ENCODE measurements around the gene CEBPE. TPM values are rescaled to one million over a fixed set of nuclear protein-coding genes. Genes with fewer than 3 reads are reported as not detected.

Gene CEBPE
- total RNA-seq, 1 donor from 2014 or later: 0.09 TPM

DNA sequence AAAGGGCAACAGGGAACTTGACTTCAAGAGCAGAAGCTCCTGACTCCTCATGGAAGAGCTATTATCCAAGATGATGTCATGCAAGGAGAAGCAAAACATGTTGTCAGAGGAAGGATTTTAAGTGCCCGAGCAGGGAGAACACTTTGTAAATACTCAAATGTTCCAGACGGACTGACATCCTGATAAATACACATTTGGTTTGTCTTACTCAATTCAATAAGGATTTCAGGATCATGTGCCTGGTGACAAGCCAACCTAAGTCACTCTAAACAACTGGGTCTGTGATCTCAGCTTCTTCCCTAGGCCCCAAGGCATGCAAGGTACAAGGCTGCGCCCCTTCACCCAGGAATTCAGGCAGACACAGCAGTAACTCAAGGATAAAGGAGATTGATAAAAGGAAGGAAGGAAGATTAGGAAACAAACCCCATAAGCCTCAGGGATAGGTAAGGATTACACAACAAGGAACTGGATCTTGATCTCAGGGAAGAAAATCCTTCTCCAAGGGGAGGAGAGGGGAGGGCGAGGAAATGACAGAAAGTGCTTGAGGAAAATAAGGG lies 26.8 kb upstream of the CEBPE start:
- intact Hi-C loops (cut with micrococcal nuclease): no loop called here

DNA sequence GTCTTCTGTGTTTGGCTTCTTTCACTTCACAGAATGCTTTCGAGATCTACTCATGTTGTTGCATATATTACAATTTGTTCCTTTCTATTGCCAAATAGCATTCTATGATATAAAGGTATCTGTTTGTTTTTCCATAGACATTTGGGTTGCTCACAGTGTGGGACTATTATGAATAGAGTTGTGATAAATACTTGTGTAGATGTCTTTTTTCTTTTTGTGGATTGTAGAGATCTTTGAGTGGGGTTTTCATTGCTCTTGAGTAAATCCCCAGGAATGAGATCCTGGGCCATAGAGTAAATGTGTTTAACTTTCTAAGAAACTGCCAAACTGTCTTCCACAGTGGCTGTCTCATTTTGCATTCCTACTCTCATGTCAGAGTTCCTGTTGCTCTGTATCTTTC lies 24.9 kb upstream of the CEBPE start:
- intact Hi-C loops (cut with micrococcal nuclease): no loop called here

DNA sequence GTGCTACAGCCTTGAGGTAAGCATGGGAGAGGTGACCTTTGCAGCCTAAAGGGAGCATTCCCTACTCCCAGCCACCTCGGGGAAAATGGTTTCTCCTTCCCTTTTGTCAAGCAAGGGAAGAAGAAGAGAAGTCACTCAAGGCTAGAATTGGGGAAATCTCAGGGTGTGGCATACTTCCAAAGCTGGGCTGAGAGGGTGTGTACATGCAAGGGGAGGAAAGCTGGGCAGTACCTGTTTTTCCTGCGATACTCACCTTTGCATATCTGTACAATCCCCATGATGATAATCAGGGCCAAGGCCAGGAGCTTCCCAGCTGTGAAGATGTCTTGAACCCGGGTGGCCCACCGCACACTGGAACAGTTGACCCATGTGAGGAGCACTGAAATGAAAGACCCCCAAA lies 23.8 kb upstream of the CEBPE start:
- intact Hi-C loops (cut with micrococcal nuclease): no loop called here

DNA sequence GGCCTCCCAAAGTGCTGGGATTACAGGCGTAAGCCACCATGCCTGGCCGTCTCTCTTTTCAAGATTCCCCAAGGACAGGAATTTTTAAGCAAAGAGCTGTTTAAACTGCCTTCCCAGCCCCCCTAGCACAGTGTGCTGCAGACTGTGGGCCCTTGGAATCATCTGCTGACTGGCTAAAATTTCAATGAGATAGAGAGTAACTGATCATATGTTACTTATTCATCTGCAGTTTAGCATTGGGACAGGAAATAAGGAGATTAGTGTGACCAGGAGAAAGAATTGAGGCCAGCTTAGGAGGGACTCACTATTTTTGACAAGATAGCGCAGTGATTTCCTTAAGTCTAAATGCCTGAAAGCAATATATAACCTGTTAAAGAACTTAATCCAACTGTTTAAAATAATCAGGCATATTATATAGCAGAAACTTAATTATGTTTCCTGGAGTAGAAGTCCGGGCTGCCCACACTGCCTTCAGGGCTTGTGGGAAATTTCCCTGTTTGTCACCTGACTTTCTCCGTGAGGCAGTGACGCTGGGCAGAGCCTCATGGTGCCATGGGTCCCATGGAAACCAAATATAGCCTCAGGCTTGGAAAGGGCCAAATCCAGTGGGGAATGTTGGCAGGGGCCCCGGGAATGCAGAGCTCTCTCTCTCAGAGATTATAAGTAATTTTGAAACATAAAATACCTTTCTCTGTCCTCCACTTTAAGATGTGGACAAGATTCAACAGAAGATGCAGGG lies 22.8 kb upstream of the CEBPE start:
- intact Hi-C loops (cut with micrococcal nuclease): no loop called here

DNA sequence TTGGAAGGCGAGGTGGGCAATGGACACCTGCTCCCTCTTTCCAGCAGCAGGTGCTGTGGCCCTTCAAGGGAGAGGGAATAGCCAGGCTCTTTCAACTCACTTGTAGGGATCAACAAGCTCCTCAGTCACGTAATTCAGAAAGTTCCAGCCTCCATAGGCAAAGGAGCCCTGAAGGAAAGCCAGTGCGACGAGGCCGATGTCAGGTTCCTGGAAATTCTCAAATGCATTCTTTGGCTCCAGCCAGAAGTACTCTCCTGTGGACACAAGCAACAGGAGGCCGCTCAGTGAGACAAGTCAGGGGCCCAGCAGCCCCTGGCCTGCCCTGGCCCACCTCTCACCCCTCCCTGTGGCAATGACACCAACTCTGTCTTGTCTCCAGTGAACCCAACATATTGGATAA lies 21.3 kb upstream of the CEBPE start:
- intact Hi-C loops (cut with micrococcal nuclease): no loop called here

DNA sequence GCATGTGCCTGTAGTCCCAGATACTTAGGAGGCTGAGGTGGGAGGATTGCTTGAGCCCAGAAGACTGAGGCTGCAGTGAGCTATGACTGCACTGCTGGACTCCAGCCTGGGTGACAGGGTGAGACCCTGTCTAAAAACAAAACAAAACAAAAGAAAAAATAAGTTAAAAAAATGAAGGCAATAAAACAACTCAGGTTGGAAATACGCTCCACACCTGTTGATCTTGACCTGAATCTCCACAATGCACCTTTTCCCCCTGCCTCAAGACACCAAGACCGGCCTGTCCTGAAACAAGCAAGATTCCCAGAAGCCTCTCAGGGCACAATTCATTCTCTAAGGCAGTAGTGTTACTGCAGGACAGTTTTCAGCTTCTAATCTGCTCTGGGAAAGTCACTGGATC lies 20.8 kb upstream of the CEBPE start:
- intact Hi-C loops (cut with micrococcal nuclease): no loop called here

DNA sequence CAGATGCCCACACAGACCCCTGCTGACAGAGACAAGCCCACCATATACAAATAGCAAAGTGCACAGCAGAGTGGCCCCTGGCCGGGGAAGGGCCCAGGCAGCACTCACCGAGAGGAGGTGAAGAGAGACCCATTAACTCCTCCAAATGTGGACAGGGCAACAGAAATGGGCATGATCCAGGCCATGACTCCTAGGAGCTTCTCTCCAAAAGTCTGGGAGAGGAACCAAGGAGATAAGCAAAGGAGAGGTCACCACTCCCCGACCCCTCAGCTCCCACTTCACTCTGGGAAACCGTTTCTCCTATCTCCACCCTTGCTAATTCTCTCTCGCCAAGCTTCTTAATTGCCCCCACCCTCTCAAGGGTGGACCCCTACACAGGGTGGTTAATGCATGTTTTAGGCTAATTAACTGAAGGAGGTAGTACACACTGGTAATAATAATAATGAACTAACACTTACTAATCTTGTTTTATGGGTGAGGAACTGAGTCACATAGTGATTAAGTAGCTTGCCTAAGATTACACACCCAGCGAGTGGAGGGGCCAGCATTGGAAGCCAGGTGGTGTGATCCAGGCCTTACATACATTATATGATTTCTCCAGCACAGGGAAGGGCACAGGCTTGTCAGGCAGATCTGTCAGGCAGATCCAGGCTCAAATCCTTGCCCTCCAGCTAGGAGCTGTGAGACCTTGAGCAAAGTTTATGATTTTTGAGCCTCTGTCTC lies 18.9 kb upstream of the CEBPE start:
- intact Hi-C loops (cut with micrococcal nuclease): no loop called here

DNA sequence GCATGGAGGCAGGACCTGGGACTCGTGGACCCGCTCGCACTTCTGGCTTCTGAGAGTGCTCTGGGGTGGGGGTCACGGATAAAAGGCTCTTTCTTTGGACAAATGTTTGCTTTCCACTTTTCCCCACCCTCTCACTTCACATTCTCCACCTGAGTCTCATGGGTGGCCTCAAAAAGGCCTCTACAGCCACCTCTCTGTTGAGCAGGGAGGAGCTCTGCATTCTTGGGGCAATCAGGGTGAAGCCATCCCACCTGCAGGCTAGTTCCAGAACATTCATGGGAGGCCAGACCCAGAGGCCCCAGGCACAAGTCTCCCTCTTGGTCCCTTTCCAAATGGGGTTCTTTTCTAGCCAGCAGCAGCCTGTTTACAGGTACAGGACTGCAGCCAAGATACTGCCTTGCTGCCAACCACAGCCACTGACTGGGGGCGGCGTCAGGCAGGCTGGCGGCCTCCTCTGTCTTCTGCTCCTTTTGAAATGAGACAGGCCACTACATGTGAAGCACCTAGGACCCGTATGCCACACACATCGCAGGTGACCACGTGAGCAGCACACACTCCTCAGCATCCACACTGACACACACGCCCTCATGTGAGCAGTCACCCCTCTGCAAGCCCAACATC lies 18.2 kb upstream of the CEBPE start:
- intact Hi-C loops (cut with micrococcal nuclease): no loop called here

DNA sequence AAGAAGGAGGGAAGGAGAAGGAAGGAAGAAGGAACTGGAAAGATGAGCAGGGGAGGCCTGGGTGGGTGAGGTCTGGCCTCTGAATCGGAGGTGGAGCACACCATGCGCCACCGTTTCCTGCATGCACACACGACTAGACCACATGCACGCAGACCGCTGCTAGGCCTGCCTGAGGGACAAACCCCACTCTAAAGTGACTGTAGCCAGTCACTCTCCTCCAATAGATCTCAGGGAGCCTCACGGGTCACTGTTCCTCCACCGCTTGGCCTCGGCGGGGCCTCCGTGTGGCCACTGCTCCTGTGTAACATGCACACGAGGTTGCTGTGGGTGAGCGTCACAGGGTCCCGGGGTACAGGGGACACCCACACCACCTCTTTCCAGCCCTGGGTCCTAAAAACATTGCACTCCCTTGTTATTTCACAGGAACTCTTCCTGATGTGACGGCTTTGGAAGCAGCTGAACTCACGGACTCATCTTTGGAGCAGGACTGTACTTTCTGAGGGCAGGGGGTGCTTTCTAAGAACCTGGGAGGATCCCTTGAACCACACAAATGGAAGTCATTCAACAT lies 17.6 kb upstream of the CEBPE start:
- intact Hi-C loops (cut with micrococcal nuclease): no loop called here

DNA sequence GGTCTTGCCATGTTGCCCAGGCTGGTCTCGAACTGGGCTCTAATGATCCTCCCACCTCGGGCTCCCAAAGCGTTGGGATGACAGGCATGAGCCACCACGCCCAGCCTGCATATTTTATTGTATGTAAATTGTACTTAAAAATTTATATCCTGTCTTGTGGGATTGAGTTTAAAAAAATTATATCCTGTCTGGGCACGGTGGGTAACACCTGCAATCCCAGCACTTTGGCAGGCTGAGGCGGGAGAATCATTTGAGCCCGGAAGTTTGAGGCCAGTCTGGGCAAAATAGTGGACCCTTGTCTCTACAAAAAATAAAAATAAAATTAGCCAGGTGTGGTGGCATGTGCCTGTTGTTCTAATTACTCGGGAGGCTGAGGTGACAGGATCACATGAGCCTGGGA lies 13.9 kb upstream of the CEBPE start:
- intact Hi-C loops (cut with micrococcal nuclease): no loop called here

DNA sequence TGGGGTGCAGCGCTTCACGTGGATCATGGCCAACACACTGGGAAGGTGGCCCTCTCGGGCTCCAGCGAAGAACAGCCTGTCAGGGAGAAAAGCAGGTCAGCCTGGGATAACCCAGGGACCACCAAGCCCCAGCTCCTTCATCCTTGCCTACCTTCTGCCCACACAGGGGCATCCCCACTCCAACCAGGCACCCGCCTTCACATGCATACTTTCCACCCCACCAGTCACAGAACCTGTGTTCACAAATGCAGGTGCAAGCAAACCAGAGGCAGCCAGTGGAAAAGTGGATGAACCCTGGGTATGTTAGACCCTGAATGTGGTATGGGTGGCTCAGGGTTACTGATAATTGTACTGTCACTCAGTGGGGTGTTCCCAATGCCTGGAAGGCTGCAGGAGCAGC lies 12.4 kb upstream of the CEBPE start:
- intact Hi-C loops (cut with micrococcal nuclease): no loop called here

DNA sequence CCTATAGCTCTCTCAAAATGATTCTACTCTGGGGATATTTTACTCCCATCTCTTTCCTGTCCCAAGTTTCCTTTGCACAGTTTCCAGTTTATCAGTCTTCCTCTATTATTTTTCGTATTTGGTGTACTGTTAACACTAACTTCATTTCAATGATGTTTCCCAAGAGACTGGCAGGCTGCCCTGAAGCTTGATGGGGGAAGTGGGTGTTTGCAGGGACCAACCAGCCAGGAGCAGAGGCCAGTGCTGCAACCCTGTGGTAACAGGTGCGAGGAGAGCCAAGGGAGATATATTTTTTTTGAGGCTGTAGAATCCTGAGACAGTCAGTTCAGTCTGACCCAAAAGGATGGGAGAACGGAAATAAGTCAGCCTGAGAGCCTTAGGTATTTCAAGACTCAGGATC lies 11.8 kb upstream of the CEBPE start:
- intact Hi-C loops (cut with micrococcal nuclease): no loop called here

DNA sequence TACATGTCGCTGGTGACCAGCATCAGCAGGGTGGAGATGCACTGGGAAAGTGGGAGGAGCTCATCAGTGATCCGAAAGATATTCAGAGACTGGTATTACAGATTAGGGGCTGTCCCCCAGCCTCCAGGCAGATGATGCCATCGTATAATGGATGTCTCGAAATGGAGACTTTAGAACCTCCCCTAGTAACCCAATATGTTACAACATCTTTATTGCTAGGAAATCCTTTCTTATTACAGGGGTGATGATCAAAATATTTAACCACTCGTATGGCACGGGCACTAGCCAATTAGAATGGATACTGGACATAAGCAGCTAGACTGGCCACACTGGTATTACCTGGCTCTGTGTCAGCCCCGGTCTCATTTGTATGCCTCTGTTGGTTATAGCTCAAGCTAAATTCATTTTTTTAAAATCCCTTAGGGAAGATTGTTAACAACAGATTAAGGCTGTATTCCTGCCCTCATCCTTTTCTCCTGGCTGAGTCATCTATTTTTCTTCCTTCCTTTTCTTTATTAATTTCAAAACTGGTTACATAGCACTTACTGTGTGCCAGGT lies 10.8 kb upstream of the CEBPE start:
- intact Hi-C loops (cut with micrococcal nuclease): no loop called here

DNA sequence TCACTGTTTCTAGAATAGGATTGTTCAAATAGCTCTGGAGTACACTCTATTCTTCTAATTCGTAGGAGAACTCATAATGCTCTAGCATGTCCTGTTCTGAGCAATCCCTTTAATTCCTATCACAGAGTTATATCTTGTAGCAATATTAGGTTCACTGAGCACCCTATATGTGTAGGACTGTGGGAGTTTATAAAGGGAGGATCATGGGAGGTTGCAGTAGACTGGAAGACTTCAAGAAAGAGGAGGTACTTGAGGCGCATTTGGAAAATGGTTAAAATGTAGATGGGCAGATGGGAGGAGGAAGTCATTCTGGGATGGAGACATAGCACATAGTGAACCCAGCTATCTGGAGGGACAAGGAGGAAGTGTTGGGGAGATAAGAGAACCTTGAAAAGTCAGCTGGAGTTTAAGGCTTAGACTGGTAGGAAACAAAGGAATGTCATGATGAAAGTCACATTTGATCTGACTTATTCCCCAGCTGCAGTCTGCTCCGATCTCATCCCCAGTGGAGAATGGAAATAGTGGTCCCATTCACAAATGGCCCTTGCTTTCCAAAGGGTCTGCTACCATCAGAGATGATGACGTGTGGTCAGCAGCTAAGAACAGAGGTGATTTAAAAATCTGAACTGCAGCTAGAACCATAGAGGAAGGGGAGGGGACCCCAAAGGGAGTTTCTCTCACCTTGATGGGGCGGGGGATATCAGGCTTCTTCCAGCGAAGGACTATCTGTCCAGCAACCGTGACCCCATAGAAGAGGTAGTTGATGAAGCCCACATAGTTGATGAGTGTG lies 10.1 kb upstream of the CEBPE start:
- intact Hi-C loops (cut with micrococcal nuclease): no loop called here

DNA sequence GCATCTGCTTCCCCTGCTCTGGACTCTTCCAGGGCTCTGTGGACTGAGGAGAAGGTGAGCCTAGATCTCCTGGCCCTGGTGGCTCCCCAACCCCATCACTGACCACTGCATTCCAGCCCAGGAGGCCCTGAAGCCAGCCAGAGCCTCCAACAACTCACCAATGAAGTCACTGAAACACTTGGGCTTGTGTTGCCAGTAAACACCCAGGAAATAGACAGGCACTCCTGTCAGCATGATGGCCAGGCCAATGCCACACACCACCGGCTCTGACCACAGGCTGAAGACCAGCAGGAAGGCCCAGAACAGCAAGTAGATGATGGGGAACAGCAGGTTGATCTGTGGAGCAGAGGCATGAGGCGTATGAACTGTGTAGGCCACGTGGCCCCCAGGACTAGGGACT lies 8.8 kb upstream of the CEBPE start:
- intact Hi-C loops (cut with micrococcal nuclease): no loop called here

DNA sequence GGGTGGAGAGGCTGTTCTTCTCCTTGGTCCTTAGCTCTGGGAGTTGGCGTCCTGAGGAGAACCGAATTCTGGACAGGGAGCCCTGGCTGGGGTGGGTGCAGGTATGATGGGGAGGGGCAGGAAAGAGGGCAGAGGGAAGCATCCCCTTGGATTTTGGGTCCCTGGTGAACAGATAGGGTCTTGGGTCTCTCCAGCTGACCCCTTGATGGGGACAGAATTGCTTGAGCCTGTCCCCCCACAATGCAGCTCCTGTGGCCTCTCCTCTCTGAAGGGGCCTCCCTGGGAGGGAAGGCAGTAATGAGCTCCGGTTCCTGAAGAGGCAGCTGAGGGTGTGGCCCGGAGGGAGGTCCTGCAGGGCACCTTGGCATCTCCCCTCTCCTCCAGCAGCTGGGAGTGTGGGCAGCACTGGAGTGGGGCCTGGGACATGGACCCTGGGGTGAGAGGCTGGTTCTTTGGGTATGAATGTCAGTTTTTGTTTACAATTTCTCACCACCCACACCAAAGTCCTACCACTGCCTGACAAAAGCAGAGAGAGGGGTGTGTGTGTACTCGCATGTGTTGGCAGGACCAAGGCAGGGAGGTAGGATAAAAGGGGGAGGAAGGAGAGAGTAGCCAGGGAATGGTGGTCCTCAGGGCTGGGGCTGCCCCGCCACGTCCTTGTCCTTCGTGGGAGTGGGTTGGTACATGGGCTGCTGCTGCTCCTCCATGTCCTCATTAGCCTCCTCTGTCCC lies 7.7 kb upstream of the CEBPE start:
- intact Hi-C loops (cut with micrococcal nuclease): no loop called here

DNA sequence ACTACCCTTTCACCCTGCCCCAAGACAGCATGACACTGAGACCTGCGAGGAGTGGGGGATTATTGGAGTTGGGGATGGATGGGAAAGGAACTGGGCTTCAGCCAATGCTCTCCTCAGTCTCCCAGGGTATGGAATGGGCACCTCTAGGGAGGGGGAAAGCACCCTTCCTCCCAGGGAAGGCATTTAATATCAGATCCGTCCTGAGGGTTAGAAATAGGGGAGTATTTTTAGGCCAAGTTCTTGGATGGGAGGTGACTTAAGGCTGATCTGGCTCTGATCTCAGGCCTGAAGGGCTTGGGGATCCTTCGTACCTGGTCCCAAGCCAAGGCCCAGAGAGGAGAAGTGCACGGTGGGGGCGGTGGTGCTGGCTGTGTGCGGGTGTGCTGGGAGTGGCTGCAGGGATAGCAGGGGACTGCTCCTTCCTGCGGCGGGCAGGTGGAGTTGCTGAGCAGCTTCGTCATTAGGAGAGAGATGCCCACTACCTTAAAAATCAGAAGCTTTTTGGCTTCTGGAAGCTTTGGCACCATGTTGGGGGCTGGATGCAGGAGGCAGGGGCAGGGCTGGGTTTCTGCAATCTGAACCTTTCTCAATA lies 7.0 kb upstream of the CEBPE start:
- intact Hi-C loops (cut with micrococcal nuclease): no loop called here

DNA sequence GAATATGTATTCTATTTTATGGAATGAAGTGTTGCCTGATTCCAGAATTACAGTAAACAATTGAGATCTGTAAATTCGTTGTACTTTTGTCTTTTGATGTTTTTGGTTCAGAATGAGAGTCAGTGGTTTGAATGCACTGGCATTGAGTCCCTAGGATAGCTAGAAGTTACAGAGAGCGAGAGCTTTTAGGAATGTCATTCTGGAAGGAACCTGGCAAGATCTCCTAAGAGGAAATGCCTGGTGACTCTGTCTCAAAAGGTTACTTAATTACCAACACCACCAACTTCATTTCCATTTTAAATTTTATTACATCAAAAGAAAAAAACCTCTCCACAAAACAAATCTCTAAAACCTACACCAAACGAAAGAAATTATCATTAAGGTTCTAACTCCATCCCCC lies 6.0 kb upstream of the CEBPE start:
- intact Hi-C loops (cut with micrococcal nuclease): no loop called here

DNA sequence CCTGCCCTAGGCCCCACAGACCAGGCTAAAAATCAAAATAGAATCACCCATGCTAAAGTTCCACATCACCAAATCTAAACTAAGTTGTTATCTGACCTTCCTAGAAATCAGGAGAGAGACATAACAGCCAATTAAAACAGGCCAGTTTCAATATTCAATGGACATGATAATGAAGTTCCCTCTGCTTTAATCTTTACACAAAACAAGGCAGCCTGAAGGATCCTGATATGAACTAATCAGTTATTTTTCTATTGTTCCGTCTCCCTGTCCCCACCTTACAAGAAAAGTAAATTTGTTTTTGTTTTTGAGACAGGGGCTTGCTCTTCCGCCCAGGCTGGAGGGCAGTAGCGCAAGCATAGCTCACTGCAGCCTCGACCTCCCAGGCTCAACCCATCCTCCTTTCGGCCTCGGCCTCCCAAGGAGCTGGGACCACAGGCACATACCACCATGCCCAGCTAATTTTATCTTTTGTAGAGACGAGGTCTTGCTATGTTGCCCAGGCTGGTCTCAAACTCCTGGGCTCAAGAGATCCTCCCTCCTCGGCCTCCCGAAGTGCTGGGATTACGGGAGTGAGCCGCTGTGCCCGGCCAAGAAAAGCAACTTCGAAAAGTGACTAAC lies 5.4 kb upstream of the CEBPE start:
- intact Hi-C loops (cut with micrococcal nuclease): loop anchor here (5.0 kb wide), 1 partner anchor 173 kb away; no protein-coding TSS in a partner anchor

Measured in T-helper 2 cell treated with Interferon-gamma antibody and Interleukin-4, amounts not matched to agents 100 ng/mL and 5 ng/mL, for 36 hours (primary cell).